H1 (cell line): ENCODE measurements around the gene KCNC2. TPM values are rescaled to one million over a fixed set of nuclear protein-coding genes. Genes with fewer than 3 reads are reported as not detected.

Experiments used
- CTCF ChIA-PET: fragments of 300-600 bp; sonication (Branson Sonifier 250); formaldehyde crosslinking; loops from one replicate; lab custom pipeline; 2021; ENCODE audit not compliant: partially characterized antibody; lab: Charles Lee
- POLR2A ChIA-PET: fragments of 300-600 bp; sonication (Branson Sonifier 250); formaldehyde crosslinking; loops from one replicate; lab custom pipeline; 2021; ENCODE audit warnings: inconsistent platforms; ENCODE audit not compliant: partially characterized antibody; lab: Charles Lee
- DNase-seq, 2 experiments: peaks; one replicate each; pipeline versions ENCODE4 v3.0.0 to v3.0.0-alpha.2; 2010 to 2022; ENCODE audit warnings: low spot score in 2 of 2, low read depth in 1 of 2, mixed read lengths in 1 of 2
- FAIRE-seq: peaks from 2 replicates; lab custom pipeline; 2011; peaks lifted over from hg19 to GRCh38; lab: Jason Lieb, UNC
- H2AFZ ChIP-seq: 2 replicates; pipeline ENCODE4 v1.8.1; 2012; ENCODE audit warnings: low read length, inconsistent platforms
- H2AK5ac ChIP-seq: 2 replicates; pipeline ENCODE4 v1.6.1; 2013; ENCODE audit warnings: low read depth, low read length
- H2BK120ac ChIP-seq: replicated peaks from 2 replicates; pipeline ENCODE3; 2013; ENCODE audit warnings: low read depth, low read length, inconsistent platforms
- H2BK12ac ChIP-seq: 2 replicates; pipeline ENCODE4 v1.6.1; 2013; ENCODE audit warnings: low read depth, low read length
- H2BK15ac ChIP-seq: 2 replicates; pipeline ENCODE4 v1.6.1; 2013; ENCODE audit warnings: low read length
- H2BK20ac ChIP-seq: 2 replicates; pipeline ENCODE4 v1.6.1; 2013; ENCODE audit warnings: low read length
- H2BK5ac ChIP-seq: 2 replicates; pipeline ENCODE4 v1.6.1; 2013; ENCODE audit warnings: low read depth, low read length
- H3K14ac ChIP-seq: 2 replicates; pipeline ENCODE4 v1.6.1; 2013; ENCODE audit warnings: inconsistent platforms; ENCODE audit not compliant: insufficient read length
- H3K18ac ChIP-seq: 2 replicates; pipeline ENCODE4 v1.6.1; 2013; ENCODE audit warnings: low read length; ENCODE audit errors: extremely low read depth
- H3K23ac ChIP-seq: 2 replicates; pipeline ENCODE4 v1.6.1; 2013; ENCODE audit warnings: inconsistent platforms; ENCODE audit not compliant: insufficient read length
- H3K23me2 ChIP-seq: 2 replicates; pipeline ENCODE4 v1.6.1; 2013; ENCODE audit warnings: low read depth, low read length
- H3K27ac ChIP-seq: 2 replicates; pipeline ENCODE4 v1.6.1; 2011; ENCODE audit warnings: low read depth, low read length, inconsistent platforms
- H3K27me3 ChIP-seq, 4 experiments: replicated peaks in 1 of 4; 1 replicate in 1 of 4; 2 replicates in 3 of 4; pipeline versions ENCODE4 v1.6.1 to v1.8.1; 2011 to 2013; ENCODE audit warnings: low read length in 3 of 4, mild to moderate bottlenecking in 3 of 4, inconsistent platforms in 2 of 4, mixed read lengths in 2 of 4, moderate library complexity in 1 of 4; ENCODE audit not compliant: control insufficient read depth in 3 of 4, insufficient read depth in 3 of 4; ENCODE audit errors: extremely low read depth in 1 of 4
- H3K36me3 ChIP-seq, 4 experiments: 2 replicates each; pipeline versions ENCODE4 v1.6.1 to v1.8.1; 2011 to 2013; ENCODE audit warnings: mild to moderate bottlenecking in 4 of 4, low read length in 3 of 4, moderate library complexity in 2 of 4, control low read depth in 1 of 4, inconsistent platforms in 1 of 4; ENCODE audit not compliant: insufficient read depth in 4 of 4, control insufficient read depth in 2 of 4
- H3K4ac ChIP-seq: replicated peaks from 2 replicates; pipeline ENCODE3; 2013; ENCODE audit warnings: low read length, low read depth, mixed read lengths, inconsistent platforms; ENCODE audit not compliant: insufficient read length
- H3K4me1 ChIP-seq, 4 experiments: replicated peaks in 1 of 4; 1 replicate in 1 of 4; 2 replicates in 3 of 4; pipeline versions ENCODE4 v1.6.1 to v1.8.1; 2011 to 2013; ENCODE audit warnings: low read length in 3 of 4, inconsistent platforms in 2 of 4, mixed read lengths in 1 of 4; ENCODE audit not compliant: insufficient read depth in 4 of 4, control insufficient read depth in 3 of 4
- H3K4me2 ChIP-seq, 2 experiments: 2 replicates each; pipeline versions ENCODE4 v1.6.1 to v1.8.1; 2011 to 2013; ENCODE audit warnings: low read depth in 2 of 2, low read length in 2 of 2, control low read depth in 1 of 2, inconsistent platforms in 1 of 2, mild to moderate bottlenecking in 1 of 2; ENCODE audit not compliant: insufficient read depth in 1 of 2
- H3K4me3 ChIP-seq, 4 experiments: fragments of 200-600, 300-600 bp in 1 of 4; sonication (generic), shearing (Covaris generic), sonication (Bioruptor Twin) in 1 of 4; 2 replicates each; pipeline versions ENCODE4 v1.5.1 to v1.8.1; 2011 to 2016; ENCODE audit warnings: low read length in 4 of 4, low read depth in 3 of 4, control low read depth in 2 of 4, inconsistent platforms in 2 of 4, mild to moderate bottlenecking in 2 of 4, mixed read lengths in 1 of 4, moderate library complexity in 1 of 4; ENCODE audit not compliant: insufficient read depth in 2 of 4; ENCODE audit errors: extremely low read depth in 1 of 4
- H3K56ac ChIP-seq: replicated peaks from 2 replicates; pipeline ENCODE3; 2013; ENCODE audit warnings: low read depth, mild to moderate bottlenecking, mixed read lengths, low read length, inconsistent platforms; ENCODE audit not compliant: insufficient read length
- H3K79me1 ChIP-seq: 2 replicates; pipeline ENCODE4 v1.6.1; 2013; ENCODE audit warnings: low read depth, low read length, control low read depth
- H3K79me2 ChIP-seq, 2 experiments: 2 replicates each; pipeline versions ENCODE4 v1.6.1 to v1.8.1; 2012 to 2013; ENCODE audit warnings: low read length in 2 of 2, mild to moderate bottlenecking in 2 of 2, inconsistent platforms in 1 of 2; ENCODE audit not compliant: insufficient read depth in 2 of 2, control insufficient read depth in 1 of 2
- H3K9ac ChIP-seq, 4 experiments: replicated peaks in 1 of 4; 1 replicate in 1 of 4; 2 replicates in 3 of 4; pipeline versions ENCODE4 v1.6.1 to v1.8.1; 2011 to 2013; ENCODE audit warnings: low read depth in 3 of 4, low read length in 3 of 4, control low read depth in 2 of 4, mild to moderate bottlenecking in 2 of 4, moderate library complexity in 2 of 4, inconsistent platforms in 1 of 4; ENCODE audit errors: extremely low read depth in 1 of 4
- H3K9me3 ChIP-seq, 2 experiments: 2 replicates each; pipeline versions ENCODE4 v1.6.1 to v1.8.1; 2012 to 2013; ENCODE audit warnings: mild to moderate bottlenecking in 2 of 2, moderate library complexity in 2 of 2, control low read depth in 1 of 2, inconsistent platforms in 1 of 2, low read depth in 1 of 2, low read length in 1 of 2, mixed read lengths in 1 of 2; ENCODE audit not compliant: insufficient read depth in 2 of 2
- H4K20me1 ChIP-seq, 2 experiments: replicated peaks in 1 of 2; 2 replicates each; pipeline versions ENCODE3 to v1.8.1; 2011 to 2013; ENCODE audit warnings: inconsistent platforms in 2 of 2, low read length in 2 of 2, mild to moderate bottlenecking in 1 of 2; ENCODE audit not compliant: insufficient read depth in 2 of 2, control insufficient read depth in 1 of 2
- H4K5ac ChIP-seq: 2 replicates; pipeline ENCODE4 v1.6.1; 2013; ENCODE audit warnings: low read length, low read depth, mixed read lengths, inconsistent platforms; ENCODE audit not compliant: insufficient read length
- H4K8ac ChIP-seq: 2 replicates; pipeline ENCODE4 v1.8.0; 2013; ENCODE audit warnings: mild to moderate bottlenecking, moderate library complexity, low read length, inconsistent platforms; ENCODE audit not compliant: insufficient read depth; ENCODE audit errors: extremely low read depth
- H4K91ac ChIP-seq: replicated peaks from 2 replicates; pipeline ENCODE3; 2013; ENCODE audit warnings: low read length, mixed read lengths, inconsistent platforms; ENCODE audit not compliant: insufficient read length
- E2F6 ChIP-seq: IDR thresholded peaks from 2 replicates; pipeline ENCODE4 v1.6.1; 2012; ENCODE audit warnings: inconsistent platforms
- WGBS, 2 experiments: shearing (Covaris generic) in 1 of 2; methylation state at CpG; one replicate each; pipeline versions ENCODE4 v1.1.6 to v1.1.7; 2013 to 2015; ENCODE audit warnings: low lambda C conversion rate in 2 of 2, mixed read lengths in 2 of 2, inconsistent platforms in 1 of 2, low coverage in 1 of 2, missing lambda C conversion rate in 1 of 2; ENCODE audit not compliant: insufficient replicate concordance in 2 of 2, insufficient coverage in 1 of 2, insufficient read length in 1 of 2; ENCODE audit errors: extremely low coverage in 1 of 2, missing lambda C conversion rate in 1 of 2; 5-methylcytosine and 5-hydroxymethylcytosine counted together
- polyA plus RNA-seq, 7 experiments: library from polyadenylated mRNA; depleted of rRNA in 3 of 7; stranded (reverse) in 5 of 7; unstranded in 2 of 7; fragments of >200 nt in 5 of 7; fragments of 200-250 nt in 2 of 7; gene quantifications; 1 replicate in 5 of 7; 2 replicates in 1 of 7; 4 replicates in 1 of 7; pipeline versions ENCODE4 v1.2.1 to v1.2.3, GENCODE V29; 2011 to 2013; ENCODE audit warnings: missing spikeins in 2 of 7, mixed read lengths in 2 of 7
- total RNA-seq: library from RNA; stranded (reverse); fragmentation: NEBNext Ultra II Directional; extraction: Animal tissue kit (Norgen Biotek cat#: 25700); gene quantifications from 2 replicates; pipeline ENCODE4 v1.2.1, GENCODE V29; 2021

KCNC2 gene
- total and polyA plus RNA-seq, 2 of the 8 experiments (the other 6 are each of a cell fraction or from before 2014, with no cell fraction given), result 0.03 TPM; not detected in 1

- H3K14ac ChIP-seq, result no peak overlapping the region
- WGBS, 2 experiments, result 90% methylated on average over 4 of the region's 4 CpGs; no CpG with 5 or more reads in 1 of the 2 experiments
- POLR2A ChIA-PET, result no interaction called here
- TF ChIP-seq E2F6, result no peak
Measured at GRCh38 chr12:75183967-75184366, 25.7 kb downstream of the KCNC2 start.

More at GRCh38 chr12:75183967-75184366, 25.7 kb downstream of the KCNC2 start:
- CTCF ChIA-PET, result interaction anchor here (0.6 kb wide), 1 partner anchor 215 kb away, joined by 3 read pairs; no protein-coding TSS in a partner anchor
- DNase-seq (no peak), FAIRE-seq (no peak)
- Histone ChIP-seq H2BK15ac (no peak overlapping the region), H2AK5ac (no peak overlapping the region), H3K4me3 (no peak overlapping the region), H3K4me2 (no peak overlapping the region), H3K27ac (no peak overlapping the region), H3K27me3 (no peaks in the 10 kb centered on the region), H3K4me1 (no peaks in the 10 kb centered on the region), H2BK5ac (no peak overlapping the region), H3K18ac (no peak overlapping the region), H3K56ac (peak overlapping the region; percentile 56), H4K5ac (no peak overlapping the region), H3K23me2 (no peaks in the 10 kb centered on the region), H2AFZ (no peak overlapping the region), H3K36me3 (no peaks in the 10 kb centered on the region), H3K79me1 (no peaks in the 10 kb centered on the region), H3K9me3 (no peaks in the 10 kb centered on the region), H3K9ac (no peak overlapping the region), H4K20me1 (no peaks in the 10 kb centered on the region), H3K79me2 (no peaks in the 10 kb centered on the region), H4K8ac (no peak overlapping the region), H4K91ac (no peak overlapping the region), H2BK12ac (no peak overlapping the region), H3K4ac (no peak overlapping the region), H3K23ac (no peak overlapping the region), H2BK120ac (no peak overlapping the region), H2BK20ac (no peak overlapping the region)
